Bone marrow (tissue), 2 donors: Measurements from ENCODE around the gene MYNN.
"Not testable (repeated sequence)": the region's sequence is repeated elsewhere in the genome, so short reads cannot be mapped to it uniquely, and the experiment has no call there.

Experiments used
- DNase-seq, 2 donors: peaks; one replicate each; lab custom pipeline; 2025; lab: John Stamatoyannopoulos, UW

Gene MYNN

GRCh38 chr3:169772897-169773816, at the start of gene MYNN:
Gene MYNN (plus strand): TSS chr3:169773396. CDS start chr3:169774296, 900 bp downstream.
- peak; percentile 86 to 92 for DNase-seq

GRCh38 chr3:169731857-169732256, 41.3 kb upstream of the MYNN start:
- DNase-seq, result not testable (repeated sequence)

GRCh38 chr3:169739067-169739466, 34.1 kb upstream of the MYNN start:
- no peak for DNase-seq

- DNase-seq, result no peak
Measured at GRCh38 chr3:169744366-169745054, 28.7 kb upstream of the MYNN start.

- peak in 1 of 2 donors; percentile 2 for DNase-seq
Measured at GRCh38 chr3:169746924-169747323, 26.3 kb upstream of the MYNN start.

- DNase-seq, result no peak
Measured at GRCh38 chr3:169748670-169749069, 24.5 kb upstream of the MYNN start.

GRCh38 chr3:169750665-169751064, 22.5 kb upstream of the MYNN start:
- DNase-seq, result no peak

GRCh38 chr3:169751875-169752274, 21.3 kb upstream of the MYNN start:
- no peak for DNase-seq

GRCh38 chr3:169754711-169755110, 18.5 kb upstream of the MYNN start:
- DNase-seq, result no peak

GRCh38 chr3:169755488-169755887, 17.7 kb upstream of the MYNN start:
- DNase-seq, result no peak

- DNase-seq, result no peak
Measured at GRCh38 chr3:169758359-169758994, 14.7 kb upstream of the MYNN start.

- DNase-seq, result peak in 1 of 2 donors; percentile 85
Measured at GRCh38 chr3:169759256-169759655, 13.9 kb upstream of the MYNN start.

- DNase-seq, result no peak
Measured at GRCh38 chr3:169760479-169760878, 12.7 kb upstream of the MYNN start.

- DNase-seq, result peak; percentile 74 to 78
Measured at GRCh38 chr3:169764312-169764881, 8.8 kb upstream of the MYNN start.

- peak; percentile 73 to 74 for DNase-seq
Measured at GRCh38 chr3:169764882-169765612, 8.1 kb upstream of the MYNN start, which contains the start of gene TERC. Gene TERC (minus strand): TSS chr3:169765060.

GRCh38 chr3:169769287-169770181, 3.7 kb upstream of the MYNN start, which contains the start of gene ACTRT3:
Gene ACTRT3 (minus strand): TSS chr3:169769561. CDS start chr3:169769520, 41 bp downstream.
- peak; percentile 32 to 34 for DNase-seq

GRCh38 chr3:169771497-169772304, 1.5 kb upstream of the MYNN start:
- DNase-seq, result peak; percentile 32 to 63

- peak in 1 of 2 donors; percentile 38 for DNase-seq
Measured at GRCh38 chr3:169772305-169772896, 795 bp upstream of the MYNN start.

GRCh38 chr3:169774186-169774585, 990 bp downstream of the MYNN start:
- no peak for DNase-seq
